ENCODE measurements around the gene TRIM24.
"Not testable (repeated sequence)": the region's sequence is repeated elsewhere in the genome, so short reads cannot be mapped to it uniquely, and the experiment has no call there.

The TRIM24 gene

DNA sequence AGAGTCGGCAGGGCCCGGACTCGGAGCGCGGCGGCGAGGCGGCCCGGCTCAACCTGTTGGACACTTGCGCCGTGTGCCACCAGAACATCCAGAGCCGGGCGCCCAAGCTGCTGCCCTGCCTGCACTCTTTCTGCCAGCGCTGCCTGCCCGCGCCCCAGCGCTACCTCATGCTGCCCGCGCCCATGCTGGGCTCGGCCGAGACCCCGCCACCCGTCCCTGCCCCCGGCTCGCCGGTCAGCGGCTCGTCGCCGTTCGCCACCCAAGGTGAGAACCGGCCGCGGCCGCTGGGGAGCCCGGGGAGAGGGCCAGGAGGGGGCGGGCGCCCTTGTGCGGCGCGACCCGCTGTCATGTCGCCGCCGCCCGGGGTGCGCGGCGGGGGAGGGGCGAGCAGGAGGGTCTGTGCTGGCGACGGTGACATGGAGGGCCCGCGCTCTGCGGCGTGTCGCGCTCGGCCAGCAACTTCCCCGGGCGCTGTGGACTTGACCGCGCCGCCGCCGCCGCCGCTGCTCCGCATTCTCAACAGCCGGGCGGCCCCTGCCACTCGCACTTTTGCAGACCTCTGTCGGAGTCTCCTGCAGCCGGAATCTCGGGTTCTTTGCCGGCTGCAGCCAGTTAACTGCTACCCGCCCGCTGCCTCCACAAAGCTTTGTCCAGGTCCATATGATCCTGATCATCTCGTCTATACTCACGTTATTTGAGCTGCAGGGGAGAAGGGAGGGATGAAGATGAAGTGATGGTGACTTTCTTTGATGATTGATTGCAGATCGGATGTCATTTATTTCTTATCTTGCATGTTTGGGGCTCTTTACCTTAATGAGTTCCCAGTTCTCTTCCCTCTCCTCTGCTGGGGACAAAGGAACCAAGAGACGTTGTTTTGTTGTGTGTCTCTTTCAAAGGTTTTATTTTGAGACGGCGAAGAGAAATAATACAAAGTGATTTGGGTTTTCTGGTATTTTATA is 869 bp downstream of the TRIM24 start:
- DNase-seq: peak; percentile 61

- not testable (repeated sequence) for DNase-seq
Observed at GRCh38 chr7:138463291-138463618, 3.2 kb downstream of the TRIM24 start.

DNA sequence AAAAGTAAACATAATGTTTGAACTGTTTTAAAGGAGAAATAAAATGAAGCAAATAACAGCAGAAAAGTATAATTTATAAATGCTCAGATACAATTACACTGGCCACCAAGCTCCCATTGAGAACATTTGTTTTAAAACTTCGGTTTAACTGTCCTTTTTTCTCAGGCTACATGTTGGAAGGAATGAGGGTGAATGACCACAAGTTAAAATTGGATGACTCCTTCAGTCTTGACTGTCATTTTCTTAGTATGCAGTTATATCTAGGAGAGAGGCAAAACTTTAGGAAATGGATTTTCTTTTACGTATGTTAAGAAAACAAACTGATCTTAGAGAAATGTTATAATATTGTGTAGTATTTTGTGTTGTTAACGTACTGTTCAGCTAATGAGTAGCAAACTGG is 5.0 kb downstream of the TRIM24 start:
- no peak for DNase-seq

DNA sequence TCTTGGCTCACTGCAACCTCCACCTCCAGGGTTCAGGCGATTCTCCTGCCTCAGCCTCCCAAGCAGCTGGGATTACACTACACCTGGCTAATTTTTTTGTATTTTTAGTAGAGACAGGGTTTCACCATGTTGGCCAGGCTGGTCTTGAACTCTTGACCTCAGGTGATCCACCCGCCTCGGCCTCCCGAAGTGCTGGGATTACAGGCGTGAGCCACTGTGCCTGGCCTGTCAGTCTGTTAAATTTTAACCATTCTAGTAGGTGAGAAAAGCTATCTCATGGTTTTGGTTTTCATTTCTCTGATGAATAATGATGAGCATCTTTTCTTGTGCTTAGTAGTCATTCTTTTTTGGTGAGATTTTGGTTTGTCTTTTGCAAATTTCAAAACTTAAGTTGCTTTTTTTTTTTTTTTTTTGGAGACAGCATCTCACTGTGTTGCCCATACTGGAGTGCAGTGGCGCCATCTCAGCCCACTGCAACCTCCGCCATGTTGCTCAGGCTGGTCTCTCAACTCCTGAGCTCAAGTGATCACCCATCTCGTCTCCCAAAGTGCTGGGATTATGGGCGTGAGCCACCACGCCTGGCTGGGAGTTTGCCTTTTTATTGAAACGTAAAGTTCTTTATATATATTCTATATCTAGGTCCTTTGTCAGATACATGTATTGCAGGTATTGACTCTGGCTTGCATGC is 6.2 kb downstream of the TRIM24 start:
- not testable (repeated sequence) for DNase-seq

GRCh38 chr7:138468244-138469123 is 8.4 kb downstream of the TRIM24 start:
- DNase-seq: no peak

DNA sequence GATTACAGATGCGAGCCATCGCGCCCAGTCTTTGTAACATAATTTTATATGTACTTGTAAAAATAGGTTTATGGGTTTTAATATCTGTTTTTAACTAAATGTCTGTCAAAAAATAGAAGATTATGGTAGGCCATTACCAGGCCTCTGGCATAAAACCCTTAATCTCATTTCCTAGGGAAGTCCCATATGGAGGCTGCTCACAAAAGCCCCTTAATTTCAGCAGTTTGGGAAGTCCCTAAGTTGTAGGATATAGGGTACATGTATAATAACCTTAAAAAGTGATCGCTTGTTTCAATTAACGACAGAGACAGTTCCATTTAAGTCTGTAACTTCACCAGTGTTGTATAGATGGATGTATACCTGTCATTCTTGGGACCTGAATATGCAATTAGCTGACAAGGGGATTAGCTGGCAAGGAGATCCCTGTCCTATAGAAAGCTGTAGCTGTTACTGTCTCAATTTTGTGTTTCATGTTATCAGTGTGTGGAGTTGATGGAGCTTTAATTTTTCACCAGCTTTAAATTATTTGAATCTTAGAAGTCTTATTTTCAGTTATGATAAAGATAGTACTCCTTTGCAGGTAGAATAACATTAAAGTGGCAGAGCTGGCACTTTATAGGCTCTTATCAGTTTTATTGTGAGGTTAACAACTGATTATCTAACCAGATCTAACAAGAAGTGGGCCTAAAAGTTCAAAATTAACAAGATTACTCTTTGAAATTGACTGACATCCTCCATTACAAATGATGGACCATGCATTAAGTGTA is 10.5 kb downstream of the TRIM24 start:
- DNase-seq: no peak

DNA sequence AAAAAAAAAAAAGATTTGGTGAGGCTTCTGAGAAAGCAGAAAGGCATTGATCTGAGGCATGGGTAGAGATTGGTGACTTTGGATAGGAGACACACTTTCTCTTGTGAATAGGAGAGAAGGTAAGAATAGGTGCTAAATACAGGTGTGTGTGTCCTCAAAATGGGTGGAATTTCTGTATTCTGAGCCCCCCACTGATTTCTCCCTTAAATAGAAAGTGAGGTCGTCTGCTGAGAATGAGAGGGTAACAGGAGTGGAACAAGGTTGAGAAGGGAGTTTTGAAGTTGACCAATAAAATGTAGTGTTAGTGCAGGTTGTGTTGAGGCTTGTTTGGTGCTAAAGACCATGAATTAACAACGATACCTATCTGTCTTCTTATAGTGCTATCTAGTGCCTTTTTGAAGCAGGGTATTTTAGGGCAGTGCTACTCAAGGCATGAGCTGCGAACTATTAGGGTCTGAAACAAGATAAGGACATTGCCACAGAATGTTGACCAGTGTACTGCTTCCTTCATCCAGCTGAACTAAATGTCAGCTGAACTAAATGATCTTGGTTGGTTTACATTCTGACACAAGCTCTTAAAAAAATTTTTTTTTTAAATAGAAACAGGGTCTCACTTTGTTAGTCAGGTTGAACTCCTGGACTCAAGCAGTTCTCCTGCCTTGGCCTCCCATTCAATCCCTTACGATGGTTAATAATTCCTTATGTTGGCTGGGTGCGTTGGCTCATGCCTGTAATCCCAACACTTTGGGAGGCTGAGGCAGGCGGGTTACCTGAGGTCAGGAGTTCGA is 12.4 kb downstream of the TRIM24 start:
- no peak for DNase-seq

- no peak for DNase-seq
Observed at GRCh38 chr7:138475377-138475776, 15.3 kb downstream of the TRIM24 start.

DNA sequence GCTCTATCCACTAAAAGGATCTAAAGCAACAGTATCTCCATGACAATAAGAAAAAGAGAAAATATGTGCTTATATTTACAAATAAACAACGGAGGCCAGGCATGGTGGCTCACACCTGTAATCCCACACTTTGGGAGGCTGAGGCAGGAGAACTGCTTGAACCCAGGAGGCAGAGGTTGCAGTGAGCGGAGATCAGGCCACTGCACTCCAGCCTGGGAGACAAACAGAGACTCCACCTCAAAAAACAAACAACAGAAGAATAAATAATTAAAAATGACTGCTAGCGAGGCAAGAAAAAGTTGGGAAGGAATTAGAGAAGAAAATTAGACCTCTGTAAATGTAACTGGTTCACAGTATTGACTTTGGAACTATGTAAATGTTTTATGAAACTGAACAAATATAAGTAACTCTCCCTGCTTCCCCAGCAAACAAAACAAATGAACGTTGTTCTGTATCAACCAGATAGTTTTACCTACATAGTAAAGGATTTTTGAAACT is 17.1 kb downstream of the TRIM24 start:
- no peak for DNase-seq

DNA sequence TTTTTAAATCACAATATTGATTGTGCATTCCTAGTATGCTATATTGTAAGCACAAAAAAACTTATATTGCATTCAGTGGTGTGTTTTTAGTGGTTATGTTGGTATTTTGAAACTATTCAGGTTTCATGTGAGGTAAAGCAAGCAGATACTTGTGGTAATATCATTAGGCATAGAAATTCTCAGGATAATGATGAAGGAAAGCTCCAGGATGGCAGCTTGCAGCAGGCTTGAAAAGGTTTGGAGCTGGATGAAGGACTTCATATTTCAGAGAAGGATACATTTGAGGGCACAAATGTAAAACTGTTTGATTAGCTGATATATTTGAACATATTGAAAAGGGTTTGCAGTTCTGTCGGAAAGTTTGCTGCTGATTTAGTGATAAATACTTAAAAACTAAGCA is 17.5 kb downstream of the TRIM24 start:
- no peak for DNase-seq

GRCh38 chr7:138478499-138478908 is 18.4 kb downstream of the TRIM24 start:
- peak; percentile 47 for DNase-seq

GRCh38 chr7:138480527-138480926 is 20.5 kb downstream of the TRIM24 start:
- no peak for DNase-seq

- no peak for DNase-seq
Observed at GRCh38 chr7:138481447-138482380, 21.7 kb downstream of the TRIM24 start.

DNA sequence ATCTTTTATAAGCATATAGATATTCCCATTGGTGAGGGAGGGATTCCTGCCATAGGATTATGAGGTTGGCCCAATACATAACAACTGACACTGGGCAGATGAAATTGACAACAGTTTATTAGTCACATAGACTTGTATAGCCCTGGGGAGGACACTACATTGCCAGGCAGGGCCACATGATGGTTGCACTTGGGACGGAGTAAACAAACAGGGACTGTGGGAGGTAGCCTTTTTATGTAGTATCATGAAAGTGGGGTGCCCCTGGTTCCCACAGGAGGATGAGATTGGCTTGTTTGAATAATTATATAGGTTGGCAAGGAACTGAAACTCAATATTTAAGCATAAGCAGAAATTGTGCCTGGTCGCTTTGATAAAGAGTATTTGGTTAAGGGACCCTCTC is 23.5 kb downstream of the TRIM24 start:
- DNase-seq: no peak

GRCh38 chr7:138485508-138485907 is 25.4 kb downstream of the TRIM24 start:
- DNase-seq: not testable (repeated sequence)

DNA sequence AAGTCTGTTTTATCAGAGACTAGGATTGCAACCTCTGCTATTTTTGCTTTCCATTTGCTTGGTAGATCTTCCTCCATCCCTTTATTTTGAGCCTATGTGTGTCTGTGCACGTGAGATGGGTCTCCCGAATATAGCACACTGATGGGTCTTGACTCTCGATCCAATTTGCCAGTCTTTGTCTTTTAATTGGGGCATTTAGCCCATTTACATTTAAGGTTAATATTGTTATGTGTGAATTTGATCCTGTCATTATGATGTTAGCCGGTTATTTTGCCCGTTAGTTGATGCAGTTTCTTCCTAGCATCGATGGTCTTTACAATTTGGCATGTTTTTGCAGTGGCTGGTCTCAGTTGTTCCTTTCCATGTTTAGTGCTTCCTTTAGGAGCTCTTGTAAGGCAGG is 29.1 kb downstream of the TRIM24 start:
- not testable (repeated sequence) for DNase-seq

- DNase-seq: no peak
Observed at GRCh38 chr7:138491612-138492386, 31.7 kb downstream of the TRIM24 start.

- no peak for DNase-seq
Observed at GRCh38 chr7:138492423-138492822, 32.4 kb downstream of the TRIM24 start.

DNA sequence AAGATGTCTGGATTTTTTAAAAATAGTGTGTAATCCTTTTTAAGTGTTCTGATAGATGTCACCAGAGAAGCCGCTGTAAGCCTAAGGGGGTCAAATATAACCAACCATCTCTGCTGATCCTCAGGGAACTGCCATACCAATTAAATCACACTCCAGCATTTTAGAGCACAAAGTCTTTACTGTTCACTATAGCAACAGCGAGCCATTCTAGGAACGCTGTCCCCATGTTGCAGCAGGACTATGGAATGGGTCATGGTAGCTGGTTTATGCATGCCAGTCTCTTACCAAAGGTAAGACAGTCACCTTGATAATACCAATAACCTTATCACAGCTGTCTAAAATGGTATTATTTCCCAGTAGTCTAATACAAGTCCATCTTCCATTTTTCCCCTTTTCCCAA is 33.5 kb downstream of the TRIM24 start:
- DNase-seq: no peak

All from hematopoietic multipotent progenitor cell treated with erythropoietin and hydrocortisone succinate and interleukin-3 and kit ligand, for 8 days (in vitro differentiated cells).